GM12892 (cell line): ENCODE measurements around the gene PALLD.

Source experiments
- POLR2A ChIP-seq: IDR thresholded peaks from 2 replicates; pipeline ENCODE4 v1.6.1; 2011; ENCODE audit warnings: low read depth, low read length, control low read depth
- POLR2AphosphoS5 ChIP-seq: IDR thresholded peaks from 2 replicates; pipeline ENCODE4 v1.6.1; 2011; ENCODE audit warnings: low read depth, low read length, control low read depth
- TAF1 ChIP-seq: IDR thresholded peaks from 2 replicates; pipeline ENCODE4 v1.6.1; 2011; ENCODE audit warnings: low read depth, mild to moderate bottlenecking, control low read depth, low read length, borderline replicate concordance

GRCh38 chr4:168472920-168473319 lies 23.9 kb upstream of the PALLD start:
- TF ChIP-seq POLR2A (no peak), TAF1 (no peak), POLR2AphosphoS5 (no peak)
